Epithelial cell of esophagus (primary cell): Measurements from ENCODE around the gene FSCN2.
"Not testable (repeated sequence)": the region's sequence is repeated elsewhere in the genome, so short reads cannot be mapped to it uniquely, and the experiment has no call there.

Experiments
- DNase-seq: peaks from one replicate; pipeline ENCODE4 v3.0.0; 2010; ENCODE audit warnings: low read depth
- H3K4me3 ChIP-seq: 2 replicates; pipeline ENCODE4 v1.5.1; 2011; ENCODE audit warnings: mild to moderate bottlenecking, low read length, control low read depth
- CTCF ChIP-seq: IDR thresholded peaks from 2 replicates; pipeline ENCODE4 v1.5.1; 2011; ENCODE audit warnings: low read depth, mild to moderate bottlenecking, low read length, control low read depth, inconsistent platforms; ENCODE audit not compliant: insufficient read depth; ENCODE audit errors: missing control alignments

Gene FSCN2

GRCh38 chr17:81529437-81529803 lies 1.2 kb downstream of the FSCN2 start:
- TF ChIP-seq CTCF, result no peak
- no peak for DNase-seq
- no peak overlapping the region for H3K4me3 ChIP-seq

- not testable (repeated sequence) for H3K4me3 ChIP-seq, DNase-seq
Observed at GRCh38 chr17:81531013-81531412, 2.8 kb downstream of the FSCN2 start.

GRCh38 chr17:81531998-81532404 lies 3.8 kb downstream of the FSCN2 start:
- DNase-seq, H3K4me3 ChIP-seq: not testable (repeated sequence)

GRCh38 chr17:81532490-81533287 lies 4.5 kb downstream of the FSCN2 start:
- H3K4me3 ChIP-seq, result no peak overlapping the region
- TF ChIP-seq CTCF, result no peak
- no peak for DNase-seq

- H3K4me3 ChIP-seq, result no peak overlapping the region
- no peak for TF ChIP-seq CTCF
- no peak for DNase-seq
Observed at GRCh38 chr17:81533339-81534141, 5.4 kb downstream of the FSCN2 start.

GRCh38 chr17:81534157-81535006 lies 6.2 kb downstream of the FSCN2 start:
- peak; percentile 32 for DNase-seq

GRCh38 chr17:81535007-81535328 lies 6.8 kb downstream of the FSCN2 start:
- no peak for TF ChIP-seq CTCF
- no peak for DNase-seq
- no peak overlapping the region for H3K4me3 ChIP-seq

More at GRCh38 chr17:81534157-81535006, 6.2 kb downstream of the FSCN2 start:
- no peak for TF ChIP-seq CTCF
- H3K4me3 ChIP-seq, result no peak overlapping the region
